Liver (tissue), 3 donors: Measurements from ENCODE around the gene ANKRD65.

Experiments
- GABPA ChIP-seq, 2 donors: IDR thresholded peaks in 1 of 2; conservative IDR thresholded peaks in 1 of 2; 2 replicates each; pipeline ENCODE4 v1.6.1; 2016; ENCODE audit warnings: antibody characterized with exemption in 2 of 2, mild to moderate bottlenecking in 1 of 2, moderate library complexity in 1 of 2
- TAF1 ChIP-seq: conservative IDR thresholded peaks from 2 replicates; pipeline ENCODE4 v1.6.1; 2016; ENCODE audit warnings: antibody characterized with exemption, mild to moderate bottlenecking
- TF ChIP-seq, protein P1 (sequence below): fragments of 150-350 bp; IDR thresholded peaks from 2 replicates; pipeline ENCODE4 v1.5.1; 2017; ENCODE audit warnings: improper control_type of control experiment, low read depth, low read length; ENCODE audit not compliant: missing input control
- donor health status: healthy.
- donor health status: healthy.

DNA sequence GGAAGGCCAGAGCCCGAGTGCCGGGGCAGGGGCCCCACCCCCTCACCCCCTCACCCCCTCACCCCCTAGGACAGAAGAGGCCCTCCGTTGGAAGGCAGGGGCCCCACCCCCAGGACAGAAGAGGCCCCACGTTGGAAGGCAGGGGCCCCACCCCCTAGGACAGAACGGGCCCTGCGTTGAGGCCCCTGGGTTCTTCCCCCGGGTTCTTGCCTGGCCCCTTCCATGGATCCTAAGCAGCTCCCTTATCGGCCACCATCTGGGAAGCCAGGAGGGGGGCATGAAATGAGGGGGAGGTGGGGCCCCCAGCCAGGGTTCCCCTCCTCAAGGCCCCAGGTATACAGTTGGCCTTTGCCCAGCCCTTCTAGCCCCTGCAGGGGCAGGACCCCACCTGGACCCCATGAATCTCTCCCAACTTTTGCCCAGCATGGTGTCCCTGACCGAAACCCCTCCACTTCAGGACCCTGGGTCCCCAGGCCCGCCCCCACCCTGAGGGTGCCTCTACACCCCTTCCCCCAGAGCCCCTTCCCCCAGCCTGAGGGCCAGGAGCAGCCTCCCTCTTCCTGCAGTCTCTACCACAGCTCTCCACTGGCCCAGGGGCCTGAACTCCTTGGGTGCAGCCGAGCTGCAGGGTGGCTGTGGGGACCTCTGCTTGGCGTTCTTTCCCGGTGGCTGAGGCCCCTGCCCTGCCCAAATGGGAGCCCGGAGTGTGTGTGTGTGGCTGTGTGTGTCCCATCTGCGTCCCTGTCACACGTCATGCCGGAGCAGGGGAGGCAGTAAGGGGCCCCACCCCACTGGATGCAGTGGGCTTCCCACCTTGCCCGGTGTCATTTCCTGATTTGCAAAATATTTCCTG is 10.1 kb upstream of the ANKRD65 start:
- TF ChIP-seq TAF1 (no peak), GABPA (IDR thresholded peaks at IDR 0.05 in 1 of 2, conservative IDR thresholded peaks at IDR 0.05 in 1 of 2) (no peak)
- TF ChIP-seq, protein P1, sequence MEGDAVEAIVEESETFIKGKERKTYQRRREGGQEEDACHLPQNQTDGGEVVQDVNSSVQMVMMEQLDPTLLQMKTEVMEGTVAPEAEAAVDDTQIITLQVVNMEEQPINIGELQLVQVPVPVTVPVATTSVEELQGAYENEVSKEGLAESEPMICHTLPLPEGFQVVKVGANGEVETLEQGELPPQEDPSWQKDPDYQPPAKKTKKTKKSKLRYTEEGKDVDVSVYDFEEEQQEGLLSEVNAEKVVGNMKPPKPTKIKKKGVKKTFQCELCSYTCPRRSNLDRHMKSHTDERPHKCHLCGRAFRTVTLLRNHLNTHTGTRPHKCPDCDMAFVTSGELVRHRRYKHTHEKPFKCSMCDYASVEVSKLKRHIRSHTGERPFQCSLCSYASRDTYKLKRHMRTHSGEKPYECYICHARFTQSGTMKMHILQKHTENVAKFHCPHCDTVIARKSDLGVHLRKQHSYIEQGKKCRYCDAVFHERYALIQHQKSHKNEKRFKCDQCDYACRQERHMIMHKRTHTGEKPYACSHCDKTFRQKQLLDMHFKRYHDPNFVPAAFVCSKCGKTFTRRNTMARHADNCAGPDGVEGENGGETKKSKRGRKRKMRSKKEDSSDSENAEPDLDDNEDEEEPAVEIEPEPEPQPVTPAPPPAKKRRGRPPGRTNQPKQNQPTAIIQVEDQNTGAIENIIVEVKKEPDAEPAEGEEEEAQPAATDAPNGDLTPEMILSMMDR: no peak
